Stimulated activated CD8-positive, alpha-beta memory T cell treated with anti-CD3 and anti-CD28 coated beads, Interleukin-7, amount 100 ng/mL, for 4 hours (primary cell): ENCODE results near the gene ITGB6.

Experiments used
- DNase-seq, 2 donors: peaks; one replicate each; pipeline ENCODE4 v3.0.0-alpha.2; 2020; ENCODE audit warnings: low read depth in 2 of 2

Gene ITGB6

DNA sequence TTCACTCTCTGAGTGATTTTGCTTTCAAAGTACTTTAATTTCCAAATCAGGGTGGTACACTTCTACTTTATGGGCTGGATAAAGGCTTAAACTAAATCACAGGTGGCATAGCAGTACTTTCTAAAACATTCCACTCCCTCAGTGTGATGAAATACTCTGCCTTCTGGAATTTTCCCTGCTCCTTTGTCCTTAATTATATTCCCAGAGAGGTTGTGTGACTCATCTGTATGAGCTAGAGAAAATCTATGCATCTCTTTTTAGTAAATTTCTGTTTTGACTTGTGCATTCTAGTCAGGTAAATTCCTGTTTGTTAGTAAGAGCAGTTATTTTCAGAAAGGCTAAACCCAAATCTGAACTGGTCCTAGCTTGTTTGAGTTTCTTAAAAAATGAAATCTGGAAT, 108.7 kb downstream of the ITGB6 start:
- DNase-seq: no peak

DNA sequence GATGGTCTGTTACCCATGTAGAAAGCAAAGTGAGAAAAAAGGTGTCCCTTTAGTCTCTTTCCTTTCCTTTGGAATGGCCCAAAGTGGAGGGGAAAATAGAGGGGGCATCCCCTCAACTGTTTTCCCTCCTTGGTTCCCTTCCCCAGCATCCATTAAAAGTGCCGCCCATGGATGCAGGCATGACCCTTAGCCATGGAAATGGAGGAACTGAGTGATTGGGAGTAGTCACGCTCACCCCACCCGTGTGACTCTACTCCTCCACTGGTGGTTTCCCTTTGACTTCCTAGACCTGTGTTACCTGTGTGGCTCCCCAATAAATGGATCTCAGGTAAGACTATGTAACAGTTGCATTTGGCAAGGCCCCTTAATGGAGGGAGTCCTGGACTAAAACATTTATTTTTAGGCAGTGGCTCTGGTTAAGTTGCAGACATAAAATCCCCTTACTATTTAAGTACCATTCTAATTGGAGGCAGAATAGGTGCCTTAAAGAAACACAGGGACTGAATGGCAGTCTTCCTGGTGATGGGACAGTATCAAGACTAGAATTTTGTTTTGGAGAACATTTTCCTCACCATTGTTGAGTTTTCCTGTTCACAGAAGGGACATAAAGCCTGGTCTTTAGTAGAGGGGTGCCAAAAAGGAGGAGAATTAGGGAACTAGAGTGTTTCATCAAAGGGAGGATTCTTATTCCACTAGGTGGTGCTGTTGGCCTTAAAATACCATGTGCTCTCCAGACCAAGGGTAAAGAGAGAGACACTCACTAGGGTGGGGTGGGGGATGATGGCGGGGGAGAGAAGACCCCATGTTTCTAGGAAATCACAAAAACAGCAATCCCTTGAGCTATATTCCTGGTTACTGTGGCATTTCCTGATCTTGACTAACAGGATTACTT, 112.0 kb downstream of the ITGB6 start:
- DNase-seq: no peak

DNA sequence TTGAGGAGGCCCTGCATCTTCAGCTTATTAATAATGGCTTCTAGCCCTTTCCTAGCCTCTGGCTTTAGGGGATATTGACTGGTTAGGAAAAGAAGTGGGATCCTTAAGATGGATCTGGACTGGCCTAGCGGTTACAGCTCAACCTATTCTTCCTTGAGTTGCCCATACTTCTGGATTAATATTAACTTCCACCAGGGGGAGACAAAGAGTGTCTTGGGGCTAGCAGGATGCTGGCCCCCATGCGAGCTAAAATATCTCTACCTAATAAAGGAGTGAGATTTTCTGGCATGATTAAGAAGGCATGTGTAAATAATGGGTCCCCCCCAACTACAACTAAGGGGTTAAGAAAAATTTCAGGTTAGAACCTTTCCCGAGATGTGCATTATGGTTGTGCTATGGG, 114.4 kb downstream of the ITGB6 start:
- no peak for DNase-seq

DNA sequence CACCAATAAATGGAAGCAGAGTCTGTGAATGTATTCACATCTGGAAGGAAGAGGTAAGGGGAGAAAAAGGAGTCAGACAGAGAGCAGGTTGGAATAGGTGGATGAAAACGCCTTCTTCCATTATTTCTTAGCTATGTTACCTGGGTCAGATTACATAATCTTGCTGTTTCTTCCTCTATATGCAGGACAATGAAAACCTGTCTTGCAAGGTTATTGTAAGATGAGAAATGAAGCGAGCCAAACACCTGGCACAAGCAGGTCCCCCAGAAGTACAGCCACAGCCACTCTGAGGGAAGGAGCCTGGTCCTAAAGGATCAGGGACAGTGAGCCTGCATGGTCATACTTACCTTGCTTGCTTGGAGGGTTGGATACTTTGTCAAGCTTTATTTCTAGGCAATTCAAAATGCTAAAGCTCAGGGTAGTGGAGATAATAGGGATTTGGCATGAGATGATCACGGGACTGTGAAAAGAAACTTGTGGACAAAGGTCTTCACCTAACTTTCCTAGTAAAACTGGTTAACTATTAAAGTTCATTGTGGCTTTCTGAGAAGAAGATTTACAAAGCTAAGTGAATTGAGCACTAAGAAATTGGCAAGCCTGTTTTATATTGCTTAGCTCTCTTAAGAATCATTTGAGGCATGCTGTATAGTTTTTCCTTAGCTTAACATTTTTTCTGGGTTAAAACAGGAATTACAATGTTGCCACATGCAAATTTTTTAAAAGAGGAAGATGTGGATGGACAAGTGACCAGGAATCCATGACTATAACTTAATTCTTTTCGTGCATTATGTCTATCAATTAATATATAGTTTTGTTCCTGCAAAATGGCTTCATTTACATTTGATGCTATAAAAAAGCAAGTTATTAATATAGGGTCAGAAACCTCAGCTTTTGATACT, 121.9 kb downstream of the ITGB6 start:
- no peak for DNase-seq

DNA sequence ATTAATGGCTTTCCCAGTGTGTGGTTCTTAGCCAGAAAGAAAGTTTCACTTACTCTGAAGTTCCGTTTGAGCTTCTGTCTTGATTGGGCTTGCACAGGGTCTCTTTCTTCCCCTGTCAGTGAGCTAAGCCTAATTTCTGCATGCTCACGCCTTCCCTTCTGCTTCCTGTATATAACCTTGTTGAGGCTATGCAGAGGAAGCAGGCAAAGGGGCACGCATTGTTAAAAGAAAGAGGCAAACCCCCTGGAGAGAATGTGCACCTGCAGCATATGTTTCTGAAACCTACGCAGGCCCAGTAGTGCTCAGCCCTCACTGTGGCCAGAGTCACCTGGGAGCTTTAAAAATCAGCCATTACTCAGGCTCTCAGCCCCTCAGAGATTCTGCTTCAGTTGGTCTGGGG, 123.2 kb downstream of the ITGB6 start:
- no peak for DNase-seq

DNA sequence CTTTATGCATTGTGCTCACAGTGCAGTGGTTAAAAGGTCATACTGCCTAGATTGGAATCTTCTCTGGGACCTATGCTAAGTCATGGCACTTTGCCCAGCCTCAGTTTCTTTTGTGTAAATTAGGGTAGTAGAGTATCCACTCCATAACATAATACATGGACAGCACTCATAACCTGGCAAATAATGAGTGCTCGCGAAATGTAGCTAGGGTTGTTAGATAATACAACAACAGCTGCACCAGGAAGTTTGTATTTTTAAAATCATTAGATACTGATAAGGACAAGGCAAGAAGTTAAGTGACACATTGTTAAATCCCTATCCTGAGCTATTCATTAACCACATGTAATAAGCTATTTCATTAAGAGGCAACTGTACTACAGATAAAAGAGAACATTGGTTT, 123.8 kb downstream of the ITGB6 start:
- DNase-seq: no peak

DNA sequence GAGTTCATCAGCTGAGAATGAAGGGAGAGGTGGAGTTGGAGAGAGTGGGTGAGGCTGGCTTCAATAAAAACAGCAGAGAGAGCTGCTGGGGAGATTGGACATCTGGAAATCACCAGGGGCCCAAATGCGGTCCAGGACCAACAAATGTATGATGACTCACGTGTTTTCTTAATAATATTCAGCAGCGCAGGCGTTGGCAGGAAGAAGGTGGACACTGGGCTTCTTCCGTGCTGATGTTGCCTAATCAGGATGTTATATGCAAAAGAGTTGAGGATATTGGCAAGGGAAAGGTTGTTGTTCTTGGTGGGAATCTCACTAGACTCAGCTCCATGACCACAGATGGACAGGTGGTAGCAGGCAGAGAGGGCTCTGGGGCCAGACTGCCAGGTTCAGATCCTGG, 124.9 kb downstream of the ITGB6 start:
- DNase-seq: no peak

DNA sequence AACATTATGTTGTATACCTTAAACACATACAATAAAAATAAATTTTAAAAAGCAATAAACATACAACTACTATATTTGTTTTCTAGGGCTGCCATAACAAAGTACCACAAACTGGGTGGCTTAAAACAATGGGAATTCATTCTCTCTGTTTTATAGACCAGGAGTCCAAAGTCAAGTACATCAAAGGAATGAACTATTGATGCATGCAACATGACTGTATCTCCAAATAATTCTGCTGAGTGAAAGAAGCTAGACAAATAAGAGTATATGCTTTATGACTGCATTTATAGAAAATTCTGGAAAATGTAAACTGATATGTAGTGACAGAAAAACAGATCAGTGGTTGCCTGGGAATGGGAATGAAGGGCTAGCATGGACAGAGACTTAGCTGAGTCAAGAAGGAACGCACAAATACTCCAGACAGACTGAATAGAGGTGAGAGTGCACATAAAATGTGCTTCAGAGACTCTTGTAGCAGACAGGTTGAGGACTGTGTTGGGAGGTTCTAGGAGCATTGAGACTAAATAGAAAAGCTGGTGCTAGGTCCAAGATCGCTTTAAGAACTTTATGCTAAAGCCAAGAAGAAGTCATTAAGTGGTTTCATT, 126.7 kb downstream of the ITGB6 start:
- no peak for DNase-seq

DNA sequence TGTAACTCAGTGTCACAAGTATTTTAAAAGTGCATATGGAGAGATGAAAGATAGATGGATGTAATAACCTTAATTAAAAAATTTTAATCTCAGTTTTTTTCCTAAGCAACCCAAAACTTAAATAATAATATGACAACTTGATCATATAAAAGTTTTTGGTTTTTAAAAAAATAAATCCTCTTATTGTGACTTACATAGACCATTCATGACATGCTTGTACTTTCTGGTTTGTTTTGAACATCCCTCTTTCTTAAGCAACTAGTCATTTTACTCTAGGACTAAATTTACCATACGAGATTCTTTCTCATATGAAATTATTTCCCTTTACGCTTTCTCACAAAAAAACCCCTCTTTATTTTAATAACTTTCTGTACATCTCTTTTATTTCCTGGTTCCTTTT, 131.2 kb downstream of the ITGB6 start:
- no peak for DNase-seq

DNA sequence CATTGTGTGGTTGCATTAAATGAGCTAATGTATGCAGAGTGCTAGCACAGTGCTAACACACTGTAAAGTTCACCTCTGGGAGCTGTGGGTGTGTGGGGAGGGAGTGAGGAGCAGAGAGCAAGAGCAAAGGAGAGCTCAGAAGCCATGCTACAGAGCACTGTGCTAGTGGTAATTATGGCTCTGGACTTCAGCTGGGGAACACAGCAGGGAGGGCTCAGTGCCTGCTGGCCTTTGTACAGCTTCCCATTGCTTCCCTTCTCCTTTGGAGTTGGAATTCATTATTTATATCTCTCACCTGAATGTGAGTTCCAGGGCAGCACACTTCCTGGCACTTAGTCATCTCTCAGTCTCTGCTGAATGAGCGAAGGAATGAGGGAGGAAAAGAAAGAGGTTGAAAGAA, 135.2 kb downstream of the ITGB6 start:
- no peak for DNase-seq

DNA sequence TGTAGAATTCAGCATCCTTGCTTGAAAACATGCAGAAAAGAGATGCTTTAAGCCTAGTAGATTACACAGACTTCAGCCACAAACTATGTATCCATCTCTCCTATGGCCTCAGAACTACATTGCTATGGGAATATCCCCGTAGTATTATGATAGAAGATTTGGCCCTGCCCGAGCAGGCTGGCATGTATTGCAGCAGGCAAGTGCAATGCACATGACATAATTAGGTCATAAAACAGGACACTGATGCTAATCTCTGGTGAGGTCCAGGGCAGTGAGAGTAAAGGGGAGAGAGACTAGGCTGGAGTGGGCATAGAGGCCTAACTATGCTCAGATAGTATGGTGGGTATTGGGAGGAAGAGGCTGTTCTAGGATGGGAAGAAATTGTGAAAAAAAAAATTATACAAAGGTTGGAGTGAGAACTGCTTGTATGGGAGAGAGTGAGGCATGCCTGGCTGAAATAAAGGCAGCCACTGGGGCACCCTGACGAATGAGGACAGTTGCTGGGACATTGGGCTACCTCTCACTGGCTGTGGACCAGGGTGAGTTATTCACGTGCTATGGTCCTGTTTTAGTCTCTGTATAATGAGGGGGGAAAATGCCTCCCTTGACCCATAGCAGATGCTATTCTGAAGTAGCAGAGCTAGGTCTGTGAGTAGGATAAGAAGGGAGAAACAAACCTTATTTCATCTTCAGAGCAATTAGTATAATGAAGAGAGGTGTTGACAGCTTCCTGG, 136.0 kb downstream of the ITGB6 start:
- DNase-seq: no peak

DNA sequence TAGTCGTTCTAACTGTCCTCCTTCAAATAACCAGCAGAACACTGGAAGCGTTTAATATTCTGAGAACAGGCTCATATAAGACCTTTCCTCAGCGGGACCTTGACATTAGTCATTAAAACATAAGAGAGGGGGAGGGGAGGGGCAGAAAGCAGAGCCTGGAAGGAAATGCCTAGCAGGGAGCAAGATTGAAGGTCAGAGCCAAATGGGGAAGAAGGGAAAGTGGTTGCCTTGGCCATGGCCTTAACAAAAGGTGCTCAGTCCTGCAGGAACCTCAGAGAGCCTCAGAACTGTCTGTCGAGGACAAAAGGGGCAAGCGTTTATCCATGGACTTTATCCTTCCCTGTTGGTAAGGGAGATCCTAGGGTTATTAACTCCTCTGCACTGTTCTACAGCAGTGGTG, 136.8 kb downstream of the ITGB6 start:
- DNase-seq: no peak

DNA sequence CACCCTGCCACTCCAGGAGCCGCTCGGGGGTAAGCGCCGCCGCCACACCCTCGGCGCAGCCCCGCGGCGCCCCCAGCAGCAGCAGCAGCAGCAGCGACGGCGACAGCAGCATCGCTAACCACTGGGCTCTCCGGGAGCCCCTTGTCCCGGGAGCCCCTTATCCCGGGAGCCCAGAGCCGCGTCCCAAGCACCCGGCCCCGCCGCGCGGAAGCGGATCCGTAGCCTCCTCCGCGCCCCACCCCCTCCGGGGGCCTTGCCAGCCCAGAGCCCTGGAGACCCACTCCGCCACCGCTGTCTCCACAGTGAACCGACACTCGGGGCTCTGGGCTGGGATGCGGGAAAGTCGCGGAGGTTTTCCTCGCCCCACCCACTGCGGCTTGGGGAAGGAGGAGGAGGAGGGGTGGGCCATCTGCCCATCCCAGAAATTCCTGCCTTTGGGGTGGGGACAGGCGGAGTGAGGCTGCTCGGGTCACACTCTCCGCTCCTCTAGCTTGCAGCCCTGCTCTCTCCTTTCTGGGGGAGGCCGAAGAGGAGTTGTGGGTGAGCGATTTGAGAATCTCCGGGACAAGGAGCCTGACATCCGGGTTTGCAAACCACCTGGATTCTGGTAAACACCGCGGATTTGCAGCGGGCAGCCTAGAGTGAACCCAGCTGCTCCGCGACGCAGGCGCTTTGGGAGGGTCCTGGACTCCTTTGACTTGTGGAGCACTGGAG, 137.6 kb downstream of the ITGB6 start, which contains the start of gene PLA2R1:
Gene PLA2R1, minus strand, starts transcription at position 324 of the 714 bp plus-strand sequence. Its CDS starts 212 bp downstream, at position 112.
- DNase-seq: no peak

DNA sequence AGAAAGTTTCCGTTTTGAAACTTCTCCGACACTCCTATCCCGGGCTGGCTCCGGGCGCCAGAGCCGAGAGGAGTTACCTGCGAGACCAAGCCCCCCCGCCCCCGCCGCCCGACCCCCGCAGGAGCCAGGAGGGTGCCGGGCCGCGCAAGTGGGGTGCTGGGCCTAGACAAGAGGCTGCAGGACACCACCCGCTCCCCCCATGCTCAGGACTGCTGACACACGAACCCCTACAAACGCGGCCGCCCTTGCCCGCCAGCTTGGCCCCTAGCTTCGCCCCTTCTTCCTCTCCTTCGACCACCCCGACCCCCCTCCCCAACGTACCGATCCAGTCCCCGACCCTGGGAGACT, 138.2 kb downstream of the ITGB6 start:
- no peak for DNase-seq

DNA sequence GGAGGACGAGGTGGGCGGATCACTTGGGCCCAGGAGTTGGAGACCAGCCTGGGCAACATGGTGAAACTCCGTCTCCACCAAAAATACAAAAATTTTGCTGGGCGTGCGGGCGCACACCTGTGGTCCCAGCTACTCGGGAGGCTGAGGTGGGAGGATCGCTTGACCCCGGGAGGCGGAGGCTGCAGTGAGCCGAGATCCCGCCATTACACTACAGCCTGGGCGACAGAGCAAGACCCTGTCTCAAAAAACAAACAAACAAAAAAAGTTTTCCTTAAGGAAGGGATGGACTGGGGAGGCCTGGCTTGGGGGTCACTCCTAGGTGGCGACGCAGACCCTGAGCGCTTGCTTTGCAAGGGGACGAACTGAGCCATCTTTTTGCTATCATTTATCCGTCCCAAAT, 138.5 kb downstream of the ITGB6 start:
- no peak for DNase-seq

DNA sequence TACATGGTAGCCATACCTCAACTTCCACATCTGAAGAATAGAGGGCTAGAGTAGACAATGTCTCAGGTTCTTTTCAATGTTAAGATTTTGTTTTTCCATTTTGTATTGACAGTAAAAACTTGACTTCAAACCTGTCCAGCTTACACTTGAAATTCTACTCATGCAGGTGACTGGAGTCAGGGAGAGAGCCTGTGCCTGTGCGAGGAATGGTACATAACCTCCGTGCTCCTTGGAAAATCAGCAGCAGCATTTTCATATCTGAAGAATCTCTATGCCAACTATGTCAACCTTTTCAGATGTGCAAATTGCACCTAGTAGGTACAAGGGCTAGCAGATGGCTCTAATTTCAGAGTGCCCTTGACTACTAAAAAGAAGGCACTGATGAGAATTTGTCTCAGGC, 139.8 kb downstream of the ITGB6 start:
- no peak for DNase-seq

DNA sequence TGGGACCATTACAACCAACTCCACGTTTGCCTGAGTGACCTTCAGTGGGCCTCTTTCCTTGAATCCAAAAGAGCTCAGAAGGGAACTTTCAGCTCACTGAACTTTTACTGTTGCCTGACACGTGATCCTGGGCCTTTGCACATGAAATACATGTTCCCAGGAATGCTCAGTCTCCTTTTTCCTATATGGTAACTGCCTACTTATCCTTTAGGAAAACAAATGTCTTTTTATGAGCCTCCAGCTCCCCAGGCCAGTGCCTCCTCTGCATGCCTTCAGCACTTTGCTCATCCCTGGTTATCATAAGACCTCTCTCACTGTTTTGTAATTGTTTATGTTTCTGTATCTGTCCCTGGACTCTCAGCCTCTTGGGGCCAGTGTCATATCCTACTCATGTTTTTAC, 142.7 kb downstream of the ITGB6 start:
- no peak for DNase-seq

DNA sequence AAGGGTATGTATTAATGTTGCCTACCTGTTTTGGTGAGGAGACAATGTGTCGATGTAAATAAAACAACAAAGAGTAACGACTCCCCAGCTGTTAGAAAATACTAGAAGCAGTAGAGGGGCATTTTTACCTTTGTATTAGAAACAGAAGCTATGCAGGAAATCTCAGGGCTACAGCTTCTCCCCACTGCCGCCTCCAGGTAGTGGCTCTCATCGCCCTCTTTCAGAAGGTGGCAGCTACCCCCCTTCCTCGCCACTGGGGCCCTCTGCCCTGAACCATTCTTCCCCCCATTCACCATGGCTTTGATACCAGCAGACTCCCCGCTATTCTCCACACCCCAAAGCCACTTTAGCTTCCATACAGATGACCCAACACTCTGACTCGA, 144.4 kb downstream of the ITGB6 start:
- DNase-seq: no peak

DNA sequence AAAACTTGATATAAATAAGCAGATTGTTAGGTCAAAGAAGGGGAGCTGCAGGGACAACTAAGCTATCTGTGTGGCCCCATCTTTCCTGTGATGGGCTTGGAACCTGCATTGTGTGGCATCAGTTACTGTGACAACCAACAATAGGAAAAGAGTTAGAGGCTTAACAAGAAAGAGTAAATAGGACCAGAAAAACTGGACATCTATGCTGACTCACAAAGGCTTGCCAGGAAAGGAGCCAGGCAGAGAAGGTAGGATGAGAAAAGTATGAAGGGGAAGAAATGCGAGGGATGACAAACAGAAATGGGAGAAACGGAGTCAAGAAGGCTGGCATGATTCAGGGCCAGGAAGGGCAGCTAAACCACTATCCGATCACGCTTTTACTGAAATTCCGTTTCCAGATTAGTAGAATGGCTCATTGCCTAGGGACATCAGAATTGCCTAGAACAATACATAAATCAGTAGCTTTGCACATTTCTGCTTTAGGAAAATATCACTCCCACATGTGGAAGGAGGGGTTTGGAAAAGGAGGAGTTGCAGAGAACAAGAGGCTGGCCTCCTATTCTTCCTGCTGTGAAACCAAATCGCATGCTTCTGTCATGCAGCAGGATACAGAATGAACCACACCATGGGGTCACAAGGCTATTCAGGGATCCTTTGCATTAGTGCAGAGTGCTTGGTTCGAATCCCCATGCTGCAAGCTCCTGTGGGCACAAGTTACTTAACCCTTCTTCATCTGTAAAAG, 144.9 kb downstream of the ITGB6 start:
- no peak for DNase-seq

DNA sequence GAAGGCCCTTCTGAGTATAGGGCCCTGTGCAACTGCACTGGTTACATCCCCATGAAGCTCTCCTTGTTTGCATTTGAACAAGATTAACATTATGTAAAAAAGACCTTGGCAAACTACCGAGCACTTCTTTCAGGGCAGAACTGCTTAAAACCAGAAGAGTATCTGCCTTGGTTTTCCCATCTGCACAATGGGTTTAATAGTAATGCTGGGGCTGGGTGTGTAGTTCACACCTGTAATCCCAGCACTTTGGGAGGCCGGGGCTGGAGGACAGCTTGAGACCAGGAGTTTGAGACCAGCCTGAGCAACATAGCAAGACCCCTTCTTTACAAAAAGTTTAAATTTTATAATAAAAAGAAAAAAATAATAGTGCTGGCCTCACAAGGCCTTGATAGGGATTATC, 146.1 kb downstream of the ITGB6 start:
- DNase-seq: no peak
